ENCODE results near the gene PCDHGA9. TPM values are rescaled to one million over a fixed set of nuclear protein-coding genes. Genes with fewer than 3 reads are reported as not detected.
"Not testable (repeated sequence)": the region's sequence is repeated elsewhere in the genome, so short reads cannot be mapped to it uniquely, and the experiment has no call there.

PCDHGA9 gene
- total RNA-seq, 2 donors from 2014 or later = 0.09 to 0.10 TPM

DNA sequence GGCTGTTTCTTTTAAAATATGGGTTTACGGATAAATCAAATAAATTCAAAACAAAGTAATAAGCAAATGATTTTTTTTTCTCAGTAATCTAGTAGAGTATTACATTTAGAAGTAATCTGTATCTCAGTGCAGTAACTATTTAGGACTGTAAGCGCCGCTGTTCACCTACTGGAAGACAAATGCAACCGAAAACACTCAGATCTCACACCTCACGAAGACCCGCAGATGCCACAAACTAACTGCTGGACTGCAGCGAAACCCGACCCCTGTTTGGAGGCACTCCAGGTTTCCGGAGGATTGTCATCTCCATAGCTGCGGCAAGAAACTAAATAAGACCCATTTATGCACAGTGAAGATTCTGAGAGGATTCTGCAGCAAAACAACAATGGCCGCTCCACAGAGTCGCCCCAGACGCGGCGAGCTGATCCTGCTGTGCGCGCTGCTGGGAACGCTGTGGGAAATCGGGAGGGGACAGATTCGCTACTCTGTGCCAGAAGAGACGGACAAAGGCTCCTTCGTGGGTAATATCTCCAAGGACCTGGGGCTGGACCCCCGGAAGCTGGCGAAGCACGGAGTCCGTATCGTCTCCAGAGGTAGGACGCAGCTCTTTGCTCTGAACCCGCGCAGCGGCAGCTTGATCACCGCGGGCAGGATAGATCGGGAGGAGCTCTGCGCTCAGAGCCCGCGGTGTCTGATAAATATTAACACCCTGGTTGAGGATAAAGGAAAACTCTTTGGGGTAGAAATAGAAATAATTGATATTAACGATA, 10.0 kb upstream of the PCDHGA9 start, which contains the start of gene PCDHGA8:
Gene PCDHGA8 (plus strand): TSS at position 205 of the 770 bp plus-strand sequence. CDS start 181 bp downstream, at position 386.
- ATAC-seq (replicated peaks in 1 of 2) (no peak), DNase-seq (no peak)
- peaks cover 16 to 17% of the 10 kb centered on the region in 2 donors for H3K9me3 Mint-ChIP-seq
- peaks cover 6% of the 10 kb centered on the region for H3K4me1 Mint-ChIP-seq (ENCODE audit: low read depth)
- peaks cover 76% of the 10 kb centered on the region for H3K27me3 Mint-ChIP-seq (ENCODE audit: low read depth)
- H3K27ac Mint-ChIP-seq = no peak within 1 kb of the TSS
- H3K36me3 Mint-ChIP-seq (ENCODE audit: insufficient read depth in 2 of 2) = peaks cover 16 to 46% of the 10 kb centered on the region in 2 donors
- H3K4me3 Mint-ChIP-seq = peak within 1 kb of the TSS in 1 of 2 donors; percentile 46

- Mint-ChIP-seq H3K27ac (no peak overlapping the region), H3K9me3 (peaks cover 16% of the 10 kb centered on the region in 2 donors), H3K4me3 (no peak overlapping the region), H3K4me1 (ENCODE audit: low read depth) (peaks cover 6% of the 10 kb centered on the region), H3K27me3 (ENCODE audit: low read depth) (peaks cover 74% of the 10 kb centered on the region), H3K36me3 (ENCODE audit: insufficient read depth in 2 of 2) (peaks cover 16 to 44% of the 10 kb centered on the region in 2 donors)
- no peak for ATAC-seq (replicated peaks in 1 of 2)
- DNase-seq = no peak
These were observed 9.3 kb upstream of the PCDHGA9 start for GRCh38 chr5:141393267-141393666.

GRCh38 chr5:141394401-141395187, 8.0 kb upstream of the PCDHGA9 start:
- peaks cover 73% of the 10 kb centered on the region for H3K27me3 Mint-ChIP-seq (ENCODE audit: low read depth)
- H3K9me3 Mint-ChIP-seq = peaks cover 10 to 12% of the 10 kb centered on the region in 2 donors
- not testable (repeated sequence) for H3K4me1 Mint-ChIP-seq (ENCODE audit: low read depth); ATAC-seq (replicated peaks in 1 of 2); DNase-seq; H3K4me3 Mint-ChIP-seq; H3K27ac Mint-ChIP-seq
- H3K36me3 Mint-ChIP-seq (ENCODE audit: insufficient read depth in 2 of 2) = peaks cover 19 to 32% of the 10 kb centered on the region in 2 donors

GRCh38 chr5:141397756-141398551, 4.6 kb upstream of the PCDHGA9 start, which contains the start of gene PCDHGB5:
Gene PCDHGB5 (plus strand): TSS chr5:141397947. CDS start chr5:141398128, 181 bp downstream.
- peak; percentile 70 to 81 for ATAC-seq (replicated peaks in 1 of 2)
- H3K27ac Mint-ChIP-seq; H3K9me3 Mint-ChIP-seq; H3K4me1 Mint-ChIP-seq (ENCODE audit: low read depth): not testable (repeated sequence)
- Mint-ChIP-seq H3K27me3 (ENCODE audit: low read depth) (peaks cover 72% of the 10 kb centered on the region), H3K36me3 (ENCODE audit: insufficient read depth in 2 of 2) (peaks cover 15 to 29% of the 10 kb centered on the region in 2 donors), H3K4me3 (peak within 1 kb of the TSS; percentile 70)
- DNase-seq = peak; percentile 38 to 51

DNA sequence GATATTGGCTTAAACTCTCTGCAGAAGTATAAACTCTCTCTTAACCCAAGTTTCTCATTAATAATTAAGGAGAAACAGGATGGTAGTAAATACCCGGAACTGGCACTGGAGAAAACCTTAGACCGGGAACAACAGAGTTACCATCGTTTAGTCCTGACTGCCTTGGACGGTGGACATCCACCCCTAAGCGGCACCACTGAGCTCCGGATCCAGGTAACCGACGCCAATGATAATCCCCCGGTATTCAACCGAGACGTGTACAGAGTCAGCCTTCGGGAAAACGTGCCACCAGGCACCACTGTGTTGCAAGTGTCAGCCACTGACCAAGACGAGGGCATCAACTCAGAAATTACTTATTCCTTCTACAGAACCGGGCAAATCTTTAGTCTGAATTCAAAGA, 4.0 kb upstream of the PCDHGA9 start:
- ATAC-seq (replicated peaks in 1 of 2) = no peak
- H3K36me3 Mint-ChIP-seq (ENCODE audit: insufficient read depth in 2 of 2) = peaks cover 15 to 23% of the 10 kb centered on the region in 2 donors
- H3K27ac Mint-ChIP-seq = no peak overlapping the region
- peaks cover 6 to 8% of the 10 kb centered on the region in 2 donors for H3K9me3 Mint-ChIP-seq
- DNase-seq = no peak
- peaks cover 8% of the 10 kb centered on the region for H3K4me1 Mint-ChIP-seq (ENCODE audit: low read depth)
- peaks cover 72% of the 10 kb centered on the region for H3K27me3 Mint-ChIP-seq (ENCODE audit: low read depth)
- peak overlapping the region in 1 of 2 donors; percentile 6 for H3K4me3 Mint-ChIP-seq

DNA sequence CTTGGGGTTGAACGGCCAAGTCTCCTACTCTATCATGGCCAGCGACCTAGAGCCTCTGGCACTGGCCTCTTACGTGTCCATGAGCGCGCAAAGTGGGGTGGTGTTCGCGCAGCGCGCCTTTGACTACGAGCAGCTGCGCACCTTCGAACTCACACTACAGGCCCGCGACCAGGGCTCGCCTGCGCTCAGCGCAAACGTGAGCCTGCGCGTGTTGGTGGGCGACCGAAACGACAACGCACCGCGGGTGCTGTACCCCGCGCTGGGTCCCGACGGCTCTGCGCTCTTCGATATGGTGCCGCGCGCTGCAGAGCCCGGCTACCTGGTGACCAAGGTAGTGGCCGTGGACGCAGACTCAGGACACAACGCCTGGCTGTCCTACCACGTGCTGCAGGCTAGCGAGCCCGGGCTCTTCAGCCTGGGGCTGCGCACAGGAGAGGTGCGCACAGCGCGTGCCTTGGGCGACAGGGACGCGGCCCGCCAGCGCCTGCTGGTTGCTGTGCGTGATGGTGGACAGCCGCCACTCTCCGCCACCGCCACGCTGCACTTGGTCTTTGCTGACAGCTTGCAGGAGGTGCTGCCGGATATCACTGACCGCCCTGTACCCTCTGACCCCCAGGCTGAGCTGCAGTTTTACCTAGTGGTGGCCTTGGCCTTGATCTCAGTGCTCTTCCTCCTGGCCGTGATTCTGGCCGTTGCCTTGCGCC, 2.9 kb upstream of the PCDHGA9 start:
- peaks cover 72% of the 10 kb centered on the region for H3K27me3 Mint-ChIP-seq (ENCODE audit: low read depth)
- H3K27ac Mint-ChIP-seq = no peak overlapping the region
- H3K9me3 Mint-ChIP-seq = peaks cover 2 to 5% of the 10 kb centered on the region in 2 donors
- peaks cover 11 to 23% of the 10 kb centered on the region in 2 donors for H3K36me3 Mint-ChIP-seq (ENCODE audit: insufficient read depth in 2 of 2)
- peaks cover 10% of the 10 kb centered on the region for H3K4me1 Mint-ChIP-seq (ENCODE audit: low read depth)
- H3K4me3 Mint-ChIP-seq = no peak overlapping the region
- ATAC-seq (replicated peaks in 1 of 2) (no peak), DNase-seq (no peak)

DNA sequence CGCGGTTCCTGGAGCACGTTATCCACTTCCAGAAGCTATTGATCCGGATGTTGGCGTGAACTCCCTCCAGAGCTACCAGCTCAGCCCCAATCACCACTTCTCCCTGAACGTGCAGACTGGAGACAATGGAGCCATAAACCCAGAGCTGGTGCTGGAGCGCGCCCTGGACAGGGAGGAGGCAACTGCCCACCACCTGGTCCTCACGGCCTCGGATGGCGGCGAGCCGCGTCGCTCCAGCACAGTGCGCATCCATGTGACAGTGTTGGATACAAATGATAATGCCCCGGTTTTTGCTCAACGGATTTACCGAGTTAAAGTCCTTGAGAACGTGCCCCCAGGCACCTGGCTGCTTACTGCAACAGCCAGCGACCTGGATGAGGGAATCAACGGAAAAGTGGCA, 809 bp downstream of the PCDHGA9 start:
- Mint-ChIP-seq H3K4me1 (ENCODE audit: low read depth) (peaks cover 10% of the 10 kb centered on the region), H3K9me3 (peaks cover 4 to 6% of the 10 kb centered on the region in 2 donors), H3K27me3 (ENCODE audit: low read depth) (peaks cover 83% of the 10 kb centered on the region), H3K36me3 (ENCODE audit: insufficient read depth in 2 of 2) (peaks cover 17 to 24% of the 10 kb centered on the region in 2 donors), H3K4me3 (no peak overlapping the region), H3K27ac (no peak overlapping the region)
- no peak for ATAC-seq (replicated peaks in 1 of 2)
- no peak for DNase-seq

- Mint-ChIP-seq H3K36me3 (ENCODE audit: insufficient read depth in 2 of 2) (peaks cover 14 to 27% of the 10 kb centered on the region in 2 donors), H3K9me3 (peaks cover 8 to 11% of the 10 kb centered on the region in 2 donors), H3K4me1 (ENCODE audit: low read depth) (peaks cover 13% of the 10 kb centered on the region), H3K27ac (peak within 1 kb of the TSS; percentile 68), H3K4me3 (peak within 1 kb of the TSS; percentile 58 to 67), H3K27me3 (ENCODE audit: low read depth) (peaks cover 81% of the 10 kb centered on the region)
- ATAC-seq (replicated peaks in 1 of 2) = peak; percentile 55 to 59
- peak; percentile 41 to 53 for DNase-seq
These were observed 5.4 kb downstream of the PCDHGA9 start, which contains the start of gene PCDHGB6 for GRCh38 chr5:141407790-141408505. Gene PCDHGB6 (plus strand): TSS chr5:141408021. CDS start chr5:141408203, 182 bp downstream.

DNA sequence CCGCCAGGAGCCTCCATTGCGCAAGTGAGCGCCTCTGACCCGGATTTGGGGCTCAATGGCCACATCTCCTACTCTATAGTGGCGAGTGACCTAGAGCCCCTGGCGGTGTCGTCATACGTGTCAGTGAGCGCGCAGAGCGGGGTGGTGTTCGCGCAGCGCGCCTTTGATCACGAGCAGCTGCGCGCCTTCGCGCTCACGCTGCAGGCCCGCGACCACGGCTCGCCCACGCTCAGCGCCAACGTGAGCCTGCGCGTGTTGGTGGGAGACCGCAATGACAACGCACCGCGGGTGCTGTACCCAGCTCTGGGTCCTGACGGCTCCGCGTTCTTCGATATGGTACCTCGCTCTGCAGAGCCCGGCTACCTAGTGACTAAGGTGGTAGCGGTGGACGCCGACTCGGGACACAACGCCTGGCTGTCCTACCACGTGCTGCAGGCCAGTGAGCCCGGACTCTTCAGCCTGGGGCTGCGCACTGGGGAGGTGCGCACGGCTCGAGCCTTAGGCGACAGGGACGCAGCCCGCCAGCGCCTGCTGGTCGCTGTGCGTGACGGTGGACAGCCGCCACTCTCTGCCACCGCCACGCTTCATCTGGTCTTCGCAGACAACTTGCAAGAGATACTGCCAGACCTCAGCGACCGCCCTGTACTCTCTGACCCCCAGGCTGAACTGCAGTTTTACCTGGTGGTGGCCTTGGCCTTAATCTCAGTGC, 7.2 kb downstream of the PCDHGA9 start:
- DNase-seq (no peak), ATAC-seq (replicated peaks in 1 of 2) (no peak)
- Mint-ChIP-seq H3K36me3 (ENCODE audit: insufficient read depth in 2 of 2) (peaks cover 18 to 35% of the 10 kb centered on the region in 2 donors), H3K27me3 (ENCODE audit: low read depth) (peaks cover 84% of the 10 kb centered on the region), H3K4me3 (no peak overlapping the region), H3K9me3 (peaks cover 11 to 12% of the 10 kb centered on the region in 2 donors), H3K27ac (no peak overlapping the region), H3K4me1 (ENCODE audit: low read depth) (peaks cover 25% of the 10 kb centered on the region)

GRCh38 chr5:141411575-141411974, 9.0 kb downstream of the PCDHGA9 start:
- peaks cover 79% of the 10 kb centered on the region for H3K27me3 Mint-ChIP-seq (ENCODE audit: low read depth)
- no peak for DNase-seq
- ATAC-seq (replicated peaks in 1 of 2) = no peak
- H3K9me3 Mint-ChIP-seq = peaks cover 8 to 12% of the 10 kb centered on the region in 2 donors
- H3K4me1 Mint-ChIP-seq (ENCODE audit: low read depth) = peaks cover 31% of the 10 kb centered on the region
- H3K27ac Mint-ChIP-seq = no peak overlapping the region
- peaks cover 14 to 31% of the 10 kb centered on the region in 2 donors for H3K36me3 Mint-ChIP-seq (ENCODE audit: insufficient read depth in 2 of 2)
- no peak overlapping the region for H3K4me3 Mint-ChIP-seq

Data from activated T-cell treated with anti-CD3 and anti-CD28 coated beads, Interleukin-2, amount 50 U/mL, for 72 hours (primary cell).